CD4-positive, CD25-positive, alpha-beta regulatory T cell (primary cell): ENCODE results near the gene EFS. TPM values are rescaled to one million over a fixed set of nuclear protein-coding genes. Genes with fewer than 3 reads are reported as not detected.

ENCODE experiments used
- ATAC-seq, 2 donors: fragments of 150-1000 bp; cut with Tn5 transposase; one replicate each; pipeline ENCODE4 v1.10.0; 2021; ENCODE audit warnings: low read depth in 2 of 2, moderate number of reproducible peaks in 2 of 2, moderate library complexity in 1 of 2
- DNase-seq, 3 donors: peaks; one replicate each; pipeline versions ENCODE4 v3.0.0 to v3.0.0-alpha.2; 2012 to 2022; ENCODE audit warnings: mixed read lengths in 1 of 3
- H3K27ac ChIP-seq: one replicate; pipeline ENCODE4 v1.7.0; 2013; ENCODE audit warnings: mild to moderate bottlenecking, low read length; ENCODE audit not compliant: insufficient read depth, poor library complexity, severe bottlenecking
- H3K27me3 ChIP-seq: one replicate; pipeline ENCODE4 v1.7.0; 2013; ENCODE audit warnings: low read length; ENCODE audit not compliant: control insufficient read depth, insufficient read depth
- H3K36me3 ChIP-seq: one replicate; pipeline ENCODE4 v1.7.0; 2013; ENCODE audit warnings: mild to moderate bottlenecking, low read length, moderate library complexity; ENCODE audit not compliant: control insufficient read depth, insufficient read depth
- H3K4me1 ChIP-seq: 2 replicates; pipeline ENCODE4 v1.7.0; 2013; ENCODE audit warnings: mild to moderate bottlenecking, low read length; ENCODE audit not compliant: insufficient read depth, control insufficient read depth, poor library complexity, severe bottlenecking
- H3K4me3 ChIP-seq: one replicate; pipeline ENCODE4 v1.7.0; 2013; ENCODE audit warnings: low read depth, mild to moderate bottlenecking, low read length, moderate library complexity
- H3K9me3 ChIP-seq, 2 experiments: 1 replicate in 1 of 2; 2 replicates in 1 of 2; pipeline ENCODE4 v1.7.0; 2013; ENCODE audit warnings: low read length in 2 of 2, mild to moderate bottlenecking in 1 of 2, moderate library complexity in 1 of 2; ENCODE audit not compliant: control insufficient read depth in 2 of 2
- H3K27ac Mint-ChIP-seq, 3 donors: one replicate each; pipeline ENCODE4 v1.8.0; 2020 to 2022; ENCODE audit warnings: mild to moderate bottlenecking in 3 of 3, mixed read lengths in 3 of 3, moderate library complexity in 2 of 3
- H3K27me3 Mint-ChIP-seq: one replicate; pipeline ENCODE4 v1.8.0; 2022; ENCODE audit warnings: mild to moderate bottlenecking, mixed read lengths
- H3K36me3 Mint-ChIP-seq: one replicate; pipeline ENCODE4 v1.8.0; 2020; ENCODE audit warnings: mixed read lengths
- H3K4me1 Mint-ChIP-seq, 4 donors: one replicate each; pipeline ENCODE4 v1.8.0; 2020 to 2022; ENCODE audit warnings: mixed read lengths in 4 of 4, mild to moderate bottlenecking in 1 of 4
- H3K4me3 Mint-ChIP-seq, 4 donors: one replicate each; pipeline ENCODE4 v1.8.0; 2020 to 2022; ENCODE audit warnings: mild to moderate bottlenecking in 4 of 4, mixed read lengths in 4 of 4, moderate library complexity in 3 of 4
- H3K9me3 Mint-ChIP-seq, 7 donors: one replicate each; pipeline ENCODE4 v1.8.0; 2020 to 2022; ENCODE audit warnings: mixed read lengths in 7 of 7, mild to moderate bottlenecking in 3 of 7, moderate library complexity in 2 of 7
- polyA plus RNA-seq, 4 donors: library from polyadenylated mRNA; unstranded; fragments of 300-500 nt; fragmentation: Illumina TruSeq; gene quantifications; one replicate each; pipeline ENCODE4 v1.2.3, GENCODE V29; 2021
- total RNA-seq: library from RNA; stranded (reverse); gene quantifications from one replicate; pipeline ENCODE4 v1.2.3, GENCODE V29; 2022

Gene EFS, protein sequence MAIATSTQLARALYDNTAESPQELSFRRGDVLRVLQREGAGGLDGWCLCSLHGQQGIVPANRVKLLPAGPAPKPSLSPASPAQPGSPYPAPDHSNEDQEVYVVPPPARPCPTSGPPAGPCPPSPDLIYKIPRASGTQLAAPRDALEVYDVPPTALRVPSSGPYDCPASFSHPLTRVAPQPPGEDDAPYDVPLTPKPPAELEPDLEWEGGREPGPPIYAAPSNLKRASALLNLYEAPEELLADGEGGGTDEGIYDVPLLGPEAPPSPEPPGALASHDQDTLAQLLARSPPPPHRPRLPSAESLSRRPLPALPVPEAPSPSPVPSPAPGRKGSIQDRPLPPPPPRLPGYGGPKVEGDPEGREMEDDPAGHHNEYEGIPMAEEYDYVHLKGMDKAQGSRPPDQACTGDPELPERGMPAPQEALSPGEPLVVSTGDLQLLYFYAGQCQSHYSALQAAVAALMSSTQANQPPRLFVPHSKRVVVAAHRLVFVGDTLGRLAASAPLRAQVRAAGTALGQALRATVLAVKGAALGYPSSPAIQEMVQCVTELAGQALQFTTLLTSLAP
- not detected for total RNA-seq
- not detected for polyA plus RNA-seq

DNA sequence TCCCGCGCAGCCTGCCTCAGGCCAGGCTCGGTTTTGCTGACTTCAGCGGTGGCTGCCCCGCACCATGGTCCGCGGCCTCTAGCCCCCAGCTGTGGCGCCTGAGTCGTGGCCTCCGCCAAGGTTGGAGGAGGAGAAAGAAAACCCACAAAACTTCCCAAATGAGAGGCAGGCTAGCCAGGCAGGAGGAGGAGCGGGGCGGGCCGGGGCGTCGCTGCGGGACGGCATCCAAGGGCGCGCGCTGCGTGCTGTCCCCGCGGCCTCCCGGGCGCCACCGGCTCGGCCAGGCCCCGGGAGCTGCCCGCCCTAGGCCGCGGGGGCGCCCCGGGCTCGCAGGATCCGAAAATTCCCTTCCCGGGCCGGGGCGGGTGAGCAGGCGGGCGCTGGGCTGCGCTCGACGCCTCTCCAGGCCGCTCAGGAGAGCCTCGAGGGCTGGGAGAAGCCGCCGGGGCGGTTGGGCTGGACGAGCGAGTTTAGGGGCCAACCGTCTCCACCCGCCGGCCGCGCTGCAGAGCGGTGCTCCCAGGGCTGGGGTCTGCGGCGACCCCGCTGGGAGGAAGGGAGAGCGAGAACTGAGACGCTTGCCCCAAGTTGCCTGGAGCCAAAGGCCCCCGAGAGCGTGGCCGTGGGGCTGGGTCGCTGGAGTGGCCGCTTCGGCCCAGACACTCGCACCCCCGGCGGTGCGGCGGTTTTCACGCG, at the start of gene EFS:
EFS (minus strand) TSS at position 137 of the 696 bp plus-strand sequence. CDS start 147 bp downstream, outside the sequence.
- Mint-ChIP-seq H3K4me3 (no peak within 1 kb of the TSS), H3K27ac (peak within 1 kb of the TSS in 1 of 3 donors; percentile 40), H3K36me3 (no peaks in the 10 kb centered on the region), H3K9me3 (peaks cover 0 to 5% (median 0%) of the 10 kb centered on the region in 7 donors), H3K27me3 (peaks cover 33% of the 10 kb centered on the region), H3K4me1 (peaks cover 0 to 3% (median 0%) of the 10 kb centered on the region in 4 donors)
- Histone ChIP-seq H3K4me3 (no peak within 1 kb of the TSS), H3K36me3 (no peaks in the 10 kb centered on the region), H3K4me1 (no peaks in the 10 kb centered on the region), H3K9me3 (no peaks in the 10 kb centered on the region), H3K27me3 (peaks cover 6% of the 10 kb centered on the region), H3K27ac (no peak within 1 kb of the TSS)
- ATAC-seq = no peak
- DNase-seq = no peak

DNA sequence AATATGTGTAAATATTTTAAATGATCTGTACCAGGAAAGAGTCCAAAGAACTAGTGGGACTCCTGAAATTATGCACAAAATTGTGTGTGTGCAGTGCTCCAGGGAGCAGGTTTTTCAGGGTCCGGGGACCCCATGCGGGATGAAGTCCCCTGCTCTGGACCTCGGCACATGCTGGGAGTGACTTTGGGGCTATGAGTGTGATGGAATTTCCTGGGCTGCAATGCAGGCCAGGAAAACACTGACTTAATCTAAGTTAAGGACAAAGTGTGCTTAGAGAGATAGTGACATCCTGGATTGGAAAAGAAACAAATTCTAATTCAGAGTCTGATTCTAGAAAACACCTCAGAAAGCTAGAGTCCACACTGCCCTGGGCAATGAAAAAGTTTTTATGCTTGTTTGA, 49.3 kb upstream of the EFS start:
- H3K4me3 Mint-ChIP-seq = no peak overlapping the region
- Histone ChIP-seq H3K27ac (no peak overlapping the region), H3K4me1 (no peaks in the 10 kb centered on the region), H3K4me3 (no peak overlapping the region), H3K27me3 (no peaks in the 10 kb centered on the region), H3K9me3 (no peaks in the 10 kb centered on the region), H3K36me3 (no peaks in the 10 kb centered on the region)
- no peak overlapping the region for H3K27ac Mint-ChIP-seq
- peaks cover 4% of the 10 kb centered on the region for H3K27me3 Mint-ChIP-seq
- H3K4me1 Mint-ChIP-seq = no peaks in the 10 kb centered on the region
- H3K36me3 Mint-ChIP-seq = no peaks in the 10 kb centered on the region
- ATAC-seq = no peak
- DNase-seq = no peak
- no peaks in the 10 kb centered on the region for H3K9me3 Mint-ChIP-seq

DNA sequence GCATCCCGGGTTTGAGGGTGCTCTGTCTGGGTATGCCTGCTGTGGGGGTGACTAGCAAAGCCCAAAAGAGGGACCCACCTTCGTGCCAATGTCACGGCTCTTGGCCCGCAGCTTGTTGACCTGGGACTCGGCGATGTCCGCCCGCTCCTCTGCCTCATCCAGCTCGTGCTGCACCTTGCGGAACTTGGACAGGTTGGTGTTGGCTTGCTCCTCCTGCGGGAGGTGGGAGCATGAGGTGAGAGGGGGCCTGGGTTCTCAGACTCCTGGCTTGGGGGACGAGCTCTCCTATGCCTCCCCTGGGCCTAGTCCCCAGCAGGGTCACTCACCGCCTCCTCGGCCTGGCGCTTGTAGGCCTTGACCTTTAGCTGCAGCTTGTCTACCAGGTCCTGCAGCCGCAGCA, 48.7 kb upstream of the EFS start:
- Histone ChIP-seq H3K36me3 (no peaks in the 10 kb centered on the region), H3K4me1 (no peaks in the 10 kb centered on the region), H3K27ac (no peak overlapping the region), H3K27me3 (no peaks in the 10 kb centered on the region), H3K9me3 (no peaks in the 10 kb centered on the region), H3K4me3 (no peak overlapping the region)
- Mint-ChIP-seq H3K36me3 (no peaks in the 10 kb centered on the region), H3K9me3 (no peaks in the 10 kb centered on the region), H3K27me3 (no peaks in the 10 kb centered on the region), H3K4me1 (no peaks in the 10 kb centered on the region), H3K4me3 (no peak overlapping the region), H3K27ac (no peak overlapping the region)
- DNase-seq (no peak), ATAC-seq (no peak)

DNA sequence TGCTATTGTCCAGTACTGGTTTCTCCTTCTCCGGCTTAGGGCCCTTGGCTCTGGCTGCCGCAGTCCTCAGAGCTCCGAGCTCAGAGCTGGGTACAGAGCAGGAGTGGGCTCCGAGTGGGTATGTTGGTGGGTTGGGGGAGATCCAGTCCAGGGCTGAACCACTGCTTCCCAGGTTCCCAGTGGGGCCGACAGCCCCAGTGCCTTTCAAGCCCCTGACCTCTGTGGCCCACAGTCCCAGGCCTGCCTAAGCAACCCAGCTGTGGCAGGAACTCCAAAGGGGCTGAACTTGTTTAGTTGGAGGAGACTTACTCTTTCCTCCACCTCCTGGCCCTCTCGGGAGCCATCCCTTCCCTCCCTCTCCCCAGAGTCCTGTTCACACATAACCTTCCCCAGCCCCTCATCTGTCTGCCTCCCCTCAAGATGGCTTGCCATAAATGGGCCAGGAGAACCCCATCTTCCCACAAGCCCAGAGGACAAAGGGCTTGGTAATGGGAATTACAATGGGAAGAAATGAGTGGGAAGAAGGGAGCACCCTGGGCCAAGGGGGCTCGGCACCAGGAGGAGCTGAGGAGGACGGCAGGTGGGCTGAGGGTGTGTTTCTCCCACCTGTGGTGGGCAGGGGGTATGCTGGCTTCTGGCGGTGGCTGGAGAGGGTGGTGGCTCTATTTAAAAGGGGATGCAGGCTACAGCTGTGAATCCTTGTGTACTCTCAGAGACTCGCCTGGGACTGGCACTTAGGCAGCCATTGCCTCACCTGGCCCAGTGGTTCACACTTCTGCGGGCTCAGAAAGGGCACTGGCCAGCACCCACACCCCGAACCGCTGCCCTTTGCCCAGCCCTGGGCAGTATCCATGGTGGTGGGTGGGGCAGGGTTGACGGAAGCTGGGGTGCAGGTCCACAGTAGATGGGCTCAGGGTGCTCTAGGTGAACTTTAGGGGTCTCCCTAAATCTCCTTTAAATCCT, 46.9 kb upstream of the EFS start:
- no peaks in the 10 kb centered on the region for H3K4me1 Mint-ChIP-seq
- no peak overlapping the region for H3K4me3 ChIP-seq
- H3K36me3 ChIP-seq = no peaks in the 10 kb centered on the region
- ATAC-seq (no peak), DNase-seq (no peak)
- H3K36me3 Mint-ChIP-seq = no peaks in the 10 kb centered on the region
- no peaks in the 10 kb centered on the region for H3K27me3 Mint-ChIP-seq
- H3K9me3 Mint-ChIP-seq = peaks cover 0 to 2% (median 0%) of the 10 kb centered on the region in 7 donors
- no peak overlapping the region for H3K27ac ChIP-seq
- H3K4me1 ChIP-seq = no peaks in the 10 kb centered on the region
- no peaks in the 10 kb centered on the region for H3K27me3 ChIP-seq
- no peak overlapping the region for H3K27ac Mint-ChIP-seq
- H3K4me3 Mint-ChIP-seq = no peak overlapping the region
- H3K9me3 ChIP-seq = no peaks in the 10 kb centered on the region

DNA sequence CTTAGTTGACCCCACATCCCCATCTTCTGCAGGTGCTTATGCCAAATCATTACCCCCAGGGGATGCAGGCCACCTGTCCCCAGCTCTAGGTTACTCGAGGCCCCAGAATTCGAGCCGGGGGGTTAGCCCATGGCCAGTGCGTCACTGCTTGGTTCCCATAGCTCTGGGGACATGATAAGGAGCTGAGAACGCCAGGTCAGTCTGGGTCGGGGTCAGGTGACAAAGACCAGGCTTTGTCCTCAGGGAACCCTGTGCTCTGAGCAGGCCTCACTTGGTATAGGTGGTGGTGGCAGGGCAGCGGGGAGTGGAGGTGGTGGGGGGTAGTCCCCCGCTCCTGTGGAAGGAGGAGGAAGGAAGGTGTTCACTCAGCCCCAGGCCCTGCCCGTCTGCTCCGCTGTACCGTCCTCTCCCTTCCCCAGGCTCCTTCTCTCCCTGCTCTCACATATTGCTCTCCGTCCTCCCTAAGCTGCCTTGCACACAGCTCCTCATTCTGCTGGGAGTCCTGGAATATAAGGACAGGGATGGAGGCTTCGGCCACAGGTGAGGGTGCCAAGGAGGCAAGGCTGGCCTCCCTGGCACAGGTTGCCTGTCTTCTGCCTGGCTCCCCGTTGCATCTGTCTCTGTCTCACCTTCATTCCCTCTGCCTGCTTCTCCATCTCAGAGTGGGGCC, 45.1 kb upstream of the EFS start:
- Mint-ChIP-seq H3K36me3 (no peaks in the 10 kb centered on the region), H3K4me3 (no peak overlapping the region), H3K27me3 (no peaks in the 10 kb centered on the region), H3K9me3 (peaks cover 0 to 2% (median 0%) of the 10 kb centered on the region in 7 donors), H3K4me1 (no peaks in the 10 kb centered on the region), H3K27ac (no peak overlapping the region)
- Histone ChIP-seq H3K27me3 (no peaks in the 10 kb centered on the region), H3K4me1 (no peaks in the 10 kb centered on the region), H3K9me3 (no peaks in the 10 kb centered on the region), H3K27ac (no peak overlapping the region), H3K4me3 (no peak overlapping the region), H3K36me3 (no peaks in the 10 kb centered on the region)
- DNase-seq = no peak
- ATAC-seq = no peak

DNA sequence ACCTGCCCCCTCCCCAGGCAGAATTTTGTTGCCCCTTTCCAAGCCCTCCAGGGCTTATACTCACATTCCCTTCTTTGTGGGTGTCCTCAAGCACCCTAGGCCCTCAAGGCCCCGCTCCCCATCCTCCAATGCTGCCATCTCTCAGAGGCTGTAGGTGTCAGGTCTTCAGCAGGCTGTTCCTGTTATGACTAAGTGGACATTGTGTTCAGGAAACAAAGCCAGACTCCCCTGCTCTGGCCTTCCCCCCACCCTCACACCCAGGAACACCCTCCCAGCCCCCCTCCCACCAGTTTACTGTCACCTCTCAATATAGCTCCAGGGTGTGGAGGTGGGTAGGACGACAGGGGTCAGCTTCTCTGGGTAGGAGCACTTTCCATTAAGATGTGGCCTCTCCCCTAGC, 44.5 kb upstream of the EFS start:
- H3K9me3 ChIP-seq = no peaks in the 10 kb centered on the region
- ATAC-seq (no peak), DNase-seq (no peak)
- H3K27me3 ChIP-seq = no peaks in the 10 kb centered on the region
- no peaks in the 10 kb centered on the region for H3K36me3 ChIP-seq
- no peaks in the 10 kb centered on the region for H3K4me1 ChIP-seq
- no peak overlapping the region for H3K4me3 ChIP-seq
- Mint-ChIP-seq H3K4me1 (no peaks in the 10 kb centered on the region), H3K4me3 (no peak overlapping the region), H3K27me3 (no peaks in the 10 kb centered on the region), H3K27ac (no peak overlapping the region), H3K36me3 (no peaks in the 10 kb centered on the region), H3K9me3 (peaks cover 0 to 2% (median 0%) of the 10 kb centered on the region in 7 donors)
- no peak overlapping the region for H3K27ac ChIP-seq

DNA sequence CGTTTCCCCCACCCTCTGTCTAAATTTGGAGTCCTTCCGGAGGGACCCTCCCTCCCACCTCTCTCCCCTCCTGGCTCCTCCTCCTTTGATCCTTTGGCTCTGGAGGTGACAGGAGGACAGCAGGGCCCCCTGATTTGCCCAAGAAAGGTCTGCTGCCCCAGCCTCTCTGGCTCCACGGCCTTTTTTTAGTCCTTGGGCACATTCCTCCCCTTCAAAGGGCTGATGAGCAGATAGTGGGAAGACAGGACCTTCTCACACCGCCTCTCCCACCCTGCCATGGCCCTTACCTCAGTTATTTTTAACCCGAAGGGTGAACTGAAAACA, 43.3 kb upstream of the EFS start:
- H3K27ac Mint-ChIP-seq = no peak overlapping the region
- no peak overlapping the region for H3K27ac ChIP-seq
- H3K36me3 ChIP-seq = no peaks in the 10 kb centered on the region
- no peak overlapping the region for H3K4me3 ChIP-seq
- DNase-seq = no peak
- peaks cover 0 to 2% (median 0%) of the 10 kb centered on the region in 7 donors for H3K9me3 Mint-ChIP-seq
- H3K9me3 ChIP-seq = no peaks in the 10 kb centered on the region
- no peak for ATAC-seq
- H3K36me3 Mint-ChIP-seq = no peaks in the 10 kb centered on the region
- no peak overlapping the region for H3K4me3 Mint-ChIP-seq
- peaks cover 7% of the 10 kb centered on the region for H3K27me3 Mint-ChIP-seq
- no peaks in the 10 kb centered on the region for H3K4me1 ChIP-seq
- H3K27me3 ChIP-seq = no peaks in the 10 kb centered on the region
- H3K4me1 Mint-ChIP-seq = no peaks in the 10 kb centered on the region
